Panc1 (cell line): ENCODE results near the gene PRKAG2. TPM values are rescaled to one million over a fixed set of nuclear protein-coding genes. Genes with fewer than 3 reads are reported as not detected.

Source experiments
- ATAC-seq: fragments of 200-7000 bp; cut with Tn5 transposase; 2 replicates; pipeline ENCODE4 v1.9.1; 2020; ENCODE audit warnings: mild to moderate bottlenecking, moderate library complexity
- BruUV-seq: library from RNA; stranded (reverse); fragments of 400-500 nt; replicated peaks from 2 replicates; lab custom pipeline; 2021; lab: Mats Ljungman, UMichigan
- CTCF ChIA-PET: fragments of 300-600 bp; sonication (Branson Sonifier 250); formaldehyde crosslinking; loops from one replicate; lab custom pipeline; 2022; ENCODE audit warnings: antibody characterized with exemption; lab: Charles Lee
- POLR2A ChIA-PET: fragments of 300-600 bp; sonication (Branson Sonifier 250); formaldehyde crosslinking; loops from one replicate; lab custom pipeline; 2022; ENCODE audit warnings: antibody characterized with exemption; lab: Charles Lee
- DNase-seq: peaks from one replicate; pipeline ENCODE4 v3.0.0-alpha.2; 2010; ENCODE audit warnings: low read depth, low spot score
- H3K27ac ChIP-seq: 2 replicates; pipeline ENCODE4 v1.5.1; 2011; ENCODE audit warnings: mild to moderate bottlenecking, low read length, inconsistent platforms
- H3K27me3 ChIP-seq: fragments of 200-500 bp; sonication (Bioruptor generic); 2 replicates; pipeline ENCODE4 v1.6.0; 2014; ENCODE audit warnings: low read length, inconsistent platforms; ENCODE audit not compliant: control insufficient read depth, insufficient read depth
- H3K36me3 ChIP-seq: fragments of 200-500 bp; sonication (Bioruptor generic); 2 replicates; pipeline ENCODE4 v1.5.1; 2014; ENCODE audit warnings: inconsistent platforms, mild to moderate bottlenecking, low read length, moderate library complexity; ENCODE audit not compliant: control insufficient read depth, insufficient read depth
- H3K4me1 ChIP-seq: 2 replicates; pipeline ENCODE4 v1.5.1; 2011; ENCODE audit warnings: inconsistent platforms, mild to moderate bottlenecking, low read length, moderate library complexity; ENCODE audit not compliant: control insufficient read depth, insufficient read depth
- H3K4me3 ChIP-seq, 2 experiments: 2 replicates each; pipeline ENCODE4 v1.5.1; 2011 to 2012; ENCODE audit warnings: low read depth in 2 of 2, low read length in 2 of 2, mild to moderate bottlenecking in 2 of 2, inconsistent platforms in 1 of 2, moderate library complexity in 1 of 2
- H3K9me3 ChIP-seq: fragments of 200-500 bp; sonication (Bioruptor generic); 2 replicates; pipeline ENCODE4 v1.5.1; 2014; ENCODE audit warnings: low read depth, mild to moderate bottlenecking, inconsistent platforms, low read length, moderate library complexity; ENCODE audit not compliant: control insufficient read depth, insufficient read depth
- POLR2AphosphoS5 ChIP-seq: IDR thresholded peaks from 2 replicates; pipeline ENCODE4 v1.6.1; 2012; ENCODE audit warnings: mild to moderate bottlenecking, low read depth, low read length, moderate library complexity
- SIN3A ChIP-seq: IDR thresholded peaks from 2 replicates; pipeline ENCODE4 v1.6.1; 2012; ENCODE audit warnings: low read depth, mild to moderate bottlenecking, low read length, moderate library complexity, borderline replicate concordance; ENCODE audit not compliant: insufficient read depth
- TCF7L2 ChIP-seq: IDR thresholded peaks from 2 replicates; pipeline ENCODE4 v1.6.1; 2011; ENCODE audit warnings: mild to moderate bottlenecking, low read depth, low read length, inconsistent platforms
- in situ Hi-C: cut with HindIII; loops from 2 replicates; pipeline ENCODE4 v1.10.0; 2016; ENCODE audit warnings: low sequenced_read_pairs, low pct_unique_long_range_greater_than_20kb
- intact Hi-C: fragments of 100-400 bp; cut with micrococcal nuclease; formaldehyde crosslinking; loops from one replicate; pipeline ENCODE4 v1.10.0; 2022; ENCODE audit not compliant: unreplicated experiment
- total RNA-seq: library from RNA; stranded (reverse); gene quantifications from one replicate; pipeline ENCODE4 v1.2.1, GENCODE V29; 2021; ENCODE audit not compliant: unreplicated experiment
- TF ChIP-seq, protein P1 (sequence below): fragments of 450-650 bp; IDR thresholded peaks from 2 replicates; pipeline ENCODE4 v1.5.1; 2017; ENCODE audit warnings: mild to moderate bottlenecking
- TF ChIP-seq, protein P2 (sequence below), 2 experiments: IDR thresholded peaks; 2 replicates each; pipeline ENCODE4 v1.6.1; 2011 to 2012; ENCODE audit warnings: low read depth in 2 of 2, control low read depth in 1 of 2, low read length in 1 of 2, mild to moderate bottlenecking in 1 of 2, moderate library complexity in 1 of 2; ENCODE audit not compliant: insufficient read depth in 1 of 2

PRKAG2 gene
- total RNA-seq, 1 experiment from 2014 or later, result 71.6 TPM

DNA sequence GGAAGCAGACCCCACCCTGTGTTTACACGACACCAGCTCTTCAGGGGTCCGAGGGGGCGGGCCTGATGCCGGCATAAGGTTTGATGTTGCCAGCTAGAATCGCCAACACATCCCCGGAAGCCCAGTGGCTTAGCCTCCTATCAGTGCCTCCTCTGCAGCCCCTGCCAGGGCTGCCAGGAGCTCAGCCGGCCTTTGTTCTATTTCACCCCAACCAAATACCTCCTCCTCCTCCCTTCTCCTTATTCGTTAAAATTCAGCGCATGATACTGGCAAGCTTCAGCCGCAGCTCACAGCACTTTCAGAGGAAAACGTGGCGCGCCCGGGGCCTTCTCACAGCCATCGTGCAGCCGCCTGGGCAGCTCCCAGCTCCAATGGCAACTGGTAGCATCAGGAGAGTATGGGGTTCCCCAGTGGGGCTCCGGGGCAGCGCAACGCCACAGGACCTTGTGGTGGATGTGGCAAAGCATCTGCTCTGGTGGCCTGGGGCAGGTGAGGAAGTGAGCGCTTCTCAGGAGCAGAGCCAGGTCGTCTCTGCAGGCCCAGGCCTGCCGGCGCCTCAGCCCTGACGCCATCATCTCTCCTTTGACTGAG is 180.9 kb downstream of the PRKAG2 start:
- ATAC-seq, result no peak
- no peak for DNase-seq
- Histone ChIP-seq H3K4me3 (no peak overlapping the region), H3K9me3 (no peaks in the 10 kb centered on the region), H3K27ac (peak overlapping the region; percentile 71), H3K4me1 (peaks cover 47% of the 10 kb centered on the region), H3K36me3 (no peaks in the 10 kb centered on the region), H3K27me3 (no peaks in the 10 kb centered on the region)
- POLR2A ChIA-PET, result no interaction called here
- in situ Hi-C loops (no loop called here), intact Hi-C loops (no loop called here)
- BruUV-seq, result no TSS peak
- TF ChIP-seq TCF7L2 (no peak), SIN3A (no peak), POLR2AphosphoS5 (no peak)
- TF ChIP-seq, protein P1, sequence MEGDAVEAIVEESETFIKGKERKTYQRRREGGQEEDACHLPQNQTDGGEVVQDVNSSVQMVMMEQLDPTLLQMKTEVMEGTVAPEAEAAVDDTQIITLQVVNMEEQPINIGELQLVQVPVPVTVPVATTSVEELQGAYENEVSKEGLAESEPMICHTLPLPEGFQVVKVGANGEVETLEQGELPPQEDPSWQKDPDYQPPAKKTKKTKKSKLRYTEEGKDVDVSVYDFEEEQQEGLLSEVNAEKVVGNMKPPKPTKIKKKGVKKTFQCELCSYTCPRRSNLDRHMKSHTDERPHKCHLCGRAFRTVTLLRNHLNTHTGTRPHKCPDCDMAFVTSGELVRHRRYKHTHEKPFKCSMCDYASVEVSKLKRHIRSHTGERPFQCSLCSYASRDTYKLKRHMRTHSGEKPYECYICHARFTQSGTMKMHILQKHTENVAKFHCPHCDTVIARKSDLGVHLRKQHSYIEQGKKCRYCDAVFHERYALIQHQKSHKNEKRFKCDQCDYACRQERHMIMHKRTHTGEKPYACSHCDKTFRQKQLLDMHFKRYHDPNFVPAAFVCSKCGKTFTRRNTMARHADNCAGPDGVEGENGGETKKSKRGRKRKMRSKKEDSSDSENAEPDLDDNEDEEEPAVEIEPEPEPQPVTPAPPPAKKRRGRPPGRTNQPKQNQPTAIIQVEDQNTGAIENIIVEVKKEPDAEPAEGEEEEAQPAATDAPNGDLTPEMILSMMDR, result no peak
- TF ChIP-seq, protein P2, sequence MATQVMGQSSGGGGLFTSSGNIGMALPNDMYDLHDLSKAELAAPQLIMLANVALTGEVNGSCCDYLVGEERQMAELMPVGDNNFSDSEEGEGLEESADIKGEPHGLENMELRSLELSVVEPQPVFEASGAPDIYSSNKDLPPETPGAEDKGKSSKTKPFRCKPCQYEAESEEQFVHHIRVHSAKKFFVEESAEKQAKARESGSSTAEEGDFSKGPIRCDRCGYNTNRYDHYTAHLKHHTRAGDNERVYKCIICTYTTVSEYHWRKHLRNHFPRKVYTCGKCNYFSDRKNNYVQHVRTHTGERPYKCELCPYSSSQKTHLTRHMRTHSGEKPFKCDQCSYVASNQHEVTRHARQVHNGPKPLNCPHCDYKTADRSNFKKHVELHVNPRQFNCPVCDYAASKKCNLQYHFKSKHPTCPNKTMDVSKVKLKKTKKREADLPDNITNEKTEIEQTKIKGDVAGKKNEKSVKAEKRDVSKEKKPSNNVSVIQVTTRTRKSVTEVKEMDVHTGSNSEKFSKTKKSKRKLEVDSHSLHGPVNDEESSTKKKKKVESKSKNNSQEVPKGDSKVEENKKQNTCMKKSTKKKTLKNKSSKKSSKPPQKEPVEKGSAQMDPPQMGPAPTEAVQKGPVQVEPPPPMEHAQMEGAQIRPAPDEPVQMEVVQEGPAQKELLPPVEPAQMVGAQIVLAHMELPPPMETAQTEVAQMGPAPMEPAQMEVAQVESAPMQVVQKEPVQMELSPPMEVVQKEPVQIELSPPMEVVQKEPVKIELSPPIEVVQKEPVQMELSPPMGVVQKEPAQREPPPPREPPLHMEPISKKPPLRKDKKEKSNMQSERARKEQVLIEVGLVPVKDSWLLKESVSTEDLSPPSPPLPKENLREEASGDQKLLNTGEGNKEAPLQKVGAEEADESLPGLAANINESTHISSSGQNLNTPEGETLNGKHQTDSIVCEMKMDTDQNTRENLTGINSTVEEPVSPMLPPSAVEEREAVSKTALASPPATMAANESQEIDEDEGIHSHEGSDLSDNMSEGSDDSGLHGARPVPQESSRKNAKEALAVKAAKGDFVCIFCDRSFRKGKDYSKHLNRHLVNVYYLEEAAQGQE (IDR thresholded peaks at IDR 0.05; ENCODE audit: insufficient read depth in 1 of 2, low read depth in 2 of 2, low read length in 1 of 2), result no peak
- CTCF ChIA-PET, result interaction anchor here (0.6 to 0.7 kb wide), 2 partner anchors 62 to 134 kb away, joined by 3 read pairs; no protein-coding TSS in a partner anchor

DNA sequence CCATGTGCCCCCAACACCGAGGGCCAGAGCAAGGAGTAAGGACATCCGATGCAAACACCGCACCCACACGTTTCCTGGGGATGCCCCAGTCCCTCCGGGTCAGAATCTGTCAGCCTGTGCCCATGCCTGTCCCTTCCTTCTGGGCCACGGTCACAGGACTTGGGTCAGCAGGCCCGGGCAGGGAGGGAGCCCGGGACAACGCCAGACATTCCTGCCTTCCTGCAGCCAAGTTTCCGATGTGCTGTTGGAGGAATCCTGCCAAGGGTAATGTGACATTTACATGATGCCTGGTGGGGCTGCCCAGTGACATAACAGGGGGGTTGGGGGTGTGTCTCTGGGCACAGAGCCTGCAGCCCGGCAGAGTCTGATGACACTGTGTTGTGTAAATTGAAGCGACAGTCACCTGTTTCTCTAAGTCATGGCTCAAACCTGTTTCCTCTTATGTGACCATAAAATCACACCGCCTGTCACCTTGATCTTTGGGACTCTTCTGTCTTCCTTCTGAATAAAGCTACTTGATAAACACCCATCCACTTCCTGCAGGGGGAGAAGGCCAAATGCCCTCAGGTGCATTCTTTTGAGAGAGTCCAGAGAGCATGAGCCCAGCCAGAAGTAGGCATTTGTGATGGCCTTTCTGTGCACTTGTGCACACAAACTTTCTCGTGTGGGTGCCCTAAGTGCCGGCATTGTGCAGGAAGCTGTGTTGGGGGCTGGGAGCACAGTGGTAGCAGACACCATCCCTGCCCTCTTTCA is 181.9 kb downstream of the PRKAG2 start:
- no TSS peak for BruUV-seq
- no peaks in the 10 kb centered on the region for H3K27me3 ChIP-seq
- no peak overlapping the region for H3K4me3 ChIP-seq
- intact Hi-C loops (no loop called here), in situ Hi-C loops (no loop called here)
- H3K27ac ChIP-seq, result peak overlapping the region; percentile 71
- ATAC-seq (peak; percentile 5; the same call in 1 of the 2 replicates), DNase-seq (no peak)
- peaks cover 58% of the 10 kb centered on the region for H3K4me1 ChIP-seq
- ChIA-PET CTCF (interaction anchor here (0.6 kb wide), 1 partner anchor 133 kb away, joined by 3 read pairs; no protein-coding TSS in a partner anchor), POLR2A (no interaction called here)
- TF ChIP-seq POLR2AphosphoS5 (no peak), SIN3A (no peak), TCF7L2 (no peak)
- TF ChIP-seq, protein P1, result no peak
- TF ChIP-seq, protein P2 (IDR thresholded peaks at IDR 0.05; ENCODE audit: insufficient read depth in 1 of 2, low read depth in 2 of 2, low read length in 1 of 2), result no peak
- H3K36me3 ChIP-seq, result no peaks in the 10 kb centered on the region
- H3K9me3 ChIP-seq, result no peaks in the 10 kb centered on the region
